H1 (cell line): ENCODE measurements around the gene WRAP73. TPM values are rescaled to one million over a fixed set of nuclear protein-coding genes. Genes with fewer than 3 reads are reported as not detected.

Experiments used
- CTCF ChIA-PET: fragments of 300-600 bp; sonication (Branson Sonifier 250); formaldehyde crosslinking; loops from one replicate; lab custom pipeline; 2021; ENCODE audit not compliant: partially characterized antibody; lab: Charles Lee
- POLR2A ChIA-PET: fragments of 300-600 bp; sonication (Branson Sonifier 250); formaldehyde crosslinking; loops from one replicate; lab custom pipeline; 2021; ENCODE audit warnings: inconsistent platforms; ENCODE audit not compliant: partially characterized antibody; lab: Charles Lee
- DNase-seq, 2 experiments: peaks; one replicate each; pipeline versions ENCODE4 v3.0.0 to v3.0.0-alpha.2; 2010 to 2022; ENCODE audit warnings: low spot score in 2 of 2, low read depth in 1 of 2, mixed read lengths in 1 of 2
- FAIRE-seq: peaks from 2 replicates; lab custom pipeline; 2011; peaks lifted over from hg19 to GRCh38; lab: Jason Lieb, UNC
- H2AFZ ChIP-seq: 2 replicates; pipeline ENCODE4 v1.8.1; 2012; ENCODE audit warnings: low read length, inconsistent platforms
- H2AK5ac ChIP-seq: 2 replicates; pipeline ENCODE4 v1.6.1; 2013; ENCODE audit warnings: low read depth, low read length
- H2BK120ac ChIP-seq: replicated peaks from 2 replicates; pipeline ENCODE3; 2013; ENCODE audit warnings: low read depth, low read length, inconsistent platforms
- H2BK12ac ChIP-seq: 2 replicates; pipeline ENCODE4 v1.6.1; 2013; ENCODE audit warnings: low read depth, low read length
- H2BK15ac ChIP-seq: 2 replicates; pipeline ENCODE4 v1.6.1; 2013; ENCODE audit warnings: low read length
- H2BK20ac ChIP-seq: 2 replicates; pipeline ENCODE4 v1.6.1; 2013; ENCODE audit warnings: low read length
- H2BK5ac ChIP-seq: 2 replicates; pipeline ENCODE4 v1.6.1; 2013; ENCODE audit warnings: low read depth, low read length
- H3K14ac ChIP-seq: 2 replicates; pipeline ENCODE4 v1.6.1; 2013; ENCODE audit warnings: inconsistent platforms; ENCODE audit not compliant: insufficient read length
- H3K18ac ChIP-seq: 2 replicates; pipeline ENCODE4 v1.6.1; 2013; ENCODE audit warnings: low read length; ENCODE audit errors: extremely low read depth
- H3K23ac ChIP-seq: 2 replicates; pipeline ENCODE4 v1.6.1; 2013; ENCODE audit warnings: inconsistent platforms; ENCODE audit not compliant: insufficient read length
- H3K23me2 ChIP-seq: 2 replicates; pipeline ENCODE4 v1.6.1; 2013; ENCODE audit warnings: low read depth, low read length
- H3K27ac ChIP-seq: 2 replicates; pipeline ENCODE4 v1.6.1; 2011; ENCODE audit warnings: low read depth, low read length, inconsistent platforms
- H3K27me3 ChIP-seq, 4 experiments: replicated peaks in 1 of 4; 1 replicate in 1 of 4; 2 replicates in 3 of 4; pipeline versions ENCODE4 v1.6.1 to v1.8.1; 2011 to 2013; ENCODE audit warnings: low read length in 3 of 4, mild to moderate bottlenecking in 3 of 4, inconsistent platforms in 2 of 4, mixed read lengths in 2 of 4, moderate library complexity in 1 of 4; ENCODE audit not compliant: control insufficient read depth in 3 of 4, insufficient read depth in 3 of 4; ENCODE audit errors: extremely low read depth in 1 of 4
- H3K36me3 ChIP-seq, 4 experiments: 2 replicates each; pipeline versions ENCODE4 v1.6.1 to v1.8.1; 2011 to 2013; ENCODE audit warnings: mild to moderate bottlenecking in 4 of 4, low read length in 3 of 4, moderate library complexity in 2 of 4, control low read depth in 1 of 4, inconsistent platforms in 1 of 4; ENCODE audit not compliant: insufficient read depth in 4 of 4, control insufficient read depth in 2 of 4
- H3K4ac ChIP-seq: replicated peaks from 2 replicates; pipeline ENCODE3; 2013; ENCODE audit warnings: low read length, low read depth, mixed read lengths, inconsistent platforms; ENCODE audit not compliant: insufficient read length
- H3K4me1 ChIP-seq, 4 experiments: replicated peaks in 1 of 4; 1 replicate in 1 of 4; 2 replicates in 3 of 4; pipeline versions ENCODE4 v1.6.1 to v1.8.1; 2011 to 2013; ENCODE audit warnings: low read length in 3 of 4, inconsistent platforms in 2 of 4, mixed read lengths in 1 of 4; ENCODE audit not compliant: insufficient read depth in 4 of 4, control insufficient read depth in 3 of 4
- H3K4me2 ChIP-seq, 2 experiments: 2 replicates each; pipeline versions ENCODE4 v1.6.1 to v1.8.1; 2011 to 2013; ENCODE audit warnings: low read depth in 2 of 2, low read length in 2 of 2, control low read depth in 1 of 2, inconsistent platforms in 1 of 2, mild to moderate bottlenecking in 1 of 2; ENCODE audit not compliant: insufficient read depth in 1 of 2
- H3K4me3 ChIP-seq, 4 experiments: fragments of 200-600, 300-600 bp in 1 of 4; sonication (generic), shearing (Covaris generic), sonication (Bioruptor Twin) in 1 of 4; 2 replicates each; pipeline versions ENCODE4 v1.5.1 to v1.8.1; 2011 to 2016; ENCODE audit warnings: low read length in 4 of 4, low read depth in 3 of 4, control low read depth in 2 of 4, inconsistent platforms in 2 of 4, mild to moderate bottlenecking in 2 of 4, mixed read lengths in 1 of 4, moderate library complexity in 1 of 4; ENCODE audit not compliant: insufficient read depth in 2 of 4; ENCODE audit errors: extremely low read depth in 1 of 4
- H3K56ac ChIP-seq: replicated peaks from 2 replicates; pipeline ENCODE3; 2013; ENCODE audit warnings: low read depth, mild to moderate bottlenecking, mixed read lengths, low read length, inconsistent platforms; ENCODE audit not compliant: insufficient read length
- H3K79me1 ChIP-seq: 2 replicates; pipeline ENCODE4 v1.6.1; 2013; ENCODE audit warnings: low read depth, low read length, control low read depth
- H3K79me2 ChIP-seq, 2 experiments: 2 replicates each; pipeline versions ENCODE4 v1.6.1 to v1.8.1; 2012 to 2013; ENCODE audit warnings: low read length in 2 of 2, mild to moderate bottlenecking in 2 of 2, inconsistent platforms in 1 of 2; ENCODE audit not compliant: insufficient read depth in 2 of 2, control insufficient read depth in 1 of 2
- H3K9ac ChIP-seq, 4 experiments: replicated peaks in 1 of 4; 1 replicate in 1 of 4; 2 replicates in 3 of 4; pipeline versions ENCODE4 v1.6.1 to v1.8.1; 2011 to 2013; ENCODE audit warnings: low read depth in 3 of 4, low read length in 3 of 4, control low read depth in 2 of 4, mild to moderate bottlenecking in 2 of 4, moderate library complexity in 2 of 4, inconsistent platforms in 1 of 4; ENCODE audit errors: extremely low read depth in 1 of 4
- H3K9me3 ChIP-seq, 2 experiments: 2 replicates each; pipeline versions ENCODE4 v1.6.1 to v1.8.1; 2012 to 2013; ENCODE audit warnings: mild to moderate bottlenecking in 2 of 2, moderate library complexity in 2 of 2, control low read depth in 1 of 2, inconsistent platforms in 1 of 2, low read depth in 1 of 2, low read length in 1 of 2, mixed read lengths in 1 of 2; ENCODE audit not compliant: insufficient read depth in 2 of 2
- H4K20me1 ChIP-seq, 2 experiments: replicated peaks in 1 of 2; 2 replicates each; pipeline versions ENCODE3 to v1.8.1; 2011 to 2013; ENCODE audit warnings: inconsistent platforms in 2 of 2, low read length in 2 of 2, mild to moderate bottlenecking in 1 of 2; ENCODE audit not compliant: insufficient read depth in 2 of 2, control insufficient read depth in 1 of 2
- H4K5ac ChIP-seq: 2 replicates; pipeline ENCODE4 v1.6.1; 2013; ENCODE audit warnings: low read length, low read depth, mixed read lengths, inconsistent platforms; ENCODE audit not compliant: insufficient read length
- H4K8ac ChIP-seq: 2 replicates; pipeline ENCODE4 v1.8.0; 2013; ENCODE audit warnings: mild to moderate bottlenecking, moderate library complexity, low read length, inconsistent platforms; ENCODE audit not compliant: insufficient read depth; ENCODE audit errors: extremely low read depth
- H4K91ac ChIP-seq: replicated peaks from 2 replicates; pipeline ENCODE3; 2013; ENCODE audit warnings: low read length, mixed read lengths, inconsistent platforms; ENCODE audit not compliant: insufficient read length
- GABPA ChIP-seq: IDR thresholded peaks from 2 replicates; pipeline ENCODE4 v1.6.1; 2011; ENCODE audit warnings: mild to moderate bottlenecking, low read length, moderate library complexity, borderline replicate concordance; ENCODE audit not compliant: insufficient read depth
- RFX5 ChIP-seq: IDR thresholded peaks from 2 replicates; pipeline ENCODE4 v1.6.1; 2011; ENCODE audit warnings: low read depth, low read length, improper control_type of control experiment, borderline replicate concordance
- WGBS, 2 experiments: shearing (Covaris generic) in 1 of 2; methylation state at CpG; one replicate each; pipeline versions ENCODE4 v1.1.6 to v1.1.7; 2013 to 2015; ENCODE audit warnings: low lambda C conversion rate in 2 of 2, mixed read lengths in 2 of 2, inconsistent platforms in 1 of 2, low coverage in 1 of 2, missing lambda C conversion rate in 1 of 2; ENCODE audit not compliant: insufficient replicate concordance in 2 of 2, insufficient coverage in 1 of 2, insufficient read length in 1 of 2; ENCODE audit errors: extremely low coverage in 1 of 2, missing lambda C conversion rate in 1 of 2; 5-methylcytosine and 5-hydroxymethylcytosine counted together
- polyA plus RNA-seq, 7 experiments: library from polyadenylated mRNA; depleted of rRNA in 3 of 7; stranded (reverse) in 5 of 7; unstranded in 2 of 7; fragments of >200 nt in 5 of 7; fragments of 200-250 nt in 2 of 7; gene quantifications; 1 replicate in 5 of 7; 2 replicates in 1 of 7; 4 replicates in 1 of 7; pipeline versions ENCODE4 v1.2.1 to v1.2.3, GENCODE V29; 2011 to 2013; ENCODE audit warnings: missing spikeins in 2 of 7, mixed read lengths in 2 of 7
- total RNA-seq: library from RNA; stranded (reverse); fragmentation: NEBNext Ultra II Directional; extraction: Animal tissue kit (Norgen Biotek cat#: 25700); gene quantifications from 2 replicates; pipeline ENCODE4 v1.2.1, GENCODE V29; 2021

Gene WRAP73
- total and polyA plus RNA-seq, 2 of the 8 experiments (the other 6 are each of a cell fraction or from before 2014, with no cell fraction given): 30.3 to 50.7 TPM

DNA sequence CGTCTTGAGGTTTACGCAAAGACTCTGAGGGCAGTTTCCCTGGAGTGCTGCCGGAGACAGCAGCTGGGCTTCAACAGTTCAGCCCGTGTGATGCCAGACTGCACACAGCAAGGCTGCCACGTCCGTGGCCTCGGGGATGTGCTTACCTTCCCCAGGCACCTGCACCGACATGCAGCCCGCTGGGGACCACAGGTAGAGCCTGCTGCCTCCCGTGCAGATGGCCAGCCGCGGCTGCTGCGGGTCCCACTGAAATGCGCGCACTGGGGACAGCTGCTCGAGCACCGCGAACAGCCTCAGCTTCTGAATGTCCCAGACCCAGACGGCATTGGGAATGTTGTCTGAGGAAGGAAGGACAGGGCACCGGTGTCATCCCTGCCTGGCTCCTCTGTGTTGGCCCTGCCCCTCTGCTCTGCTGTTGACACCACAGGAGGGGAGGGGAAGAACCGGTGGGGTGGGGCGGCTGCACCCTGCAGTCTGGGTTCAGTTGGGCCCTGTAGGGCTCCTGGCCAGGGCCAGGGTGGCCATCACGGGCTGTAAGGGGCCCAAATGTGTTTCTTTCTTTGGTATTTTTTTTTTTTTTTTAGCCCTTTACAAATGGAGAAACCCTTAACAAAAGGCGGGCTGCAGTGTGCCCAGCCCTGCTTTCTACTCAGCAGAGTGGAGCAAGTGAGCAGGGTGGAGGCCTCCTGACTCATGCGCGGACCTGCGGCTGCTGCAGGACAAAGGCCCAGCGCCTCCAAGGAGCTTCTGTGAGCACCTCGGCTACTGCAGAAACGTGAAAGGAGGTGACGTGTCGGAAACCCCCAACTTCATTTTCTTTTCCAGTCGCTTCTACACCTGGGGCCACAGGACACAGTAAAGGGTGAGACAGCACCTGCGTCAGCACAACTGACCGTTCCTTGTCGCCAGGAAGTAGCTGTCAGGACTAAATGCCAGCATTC, 18.3 kb downstream of the WRAP73 start:
- H3K18ac ChIP-seq: peak overlapping the region; percentile 19; the same call in 1 of the 2 replicates
- no peak overlapping the region for H2BK20ac ChIP-seq
- peak overlapping the region; percentile 68; the same call in 1 of the 2 replicates for H4K8ac ChIP-seq
- no peaks in the 10 kb centered on the region for H3K79me2 ChIP-seq
- ChIA-PET CTCF (interaction anchor here (0.8 to 4.8 kb wide), 12 partner anchors 10 to 199 kb away, joined by 3 to 22 read pairs (median 4); no protein-coding TSS in a partner anchor), POLR2A (interaction anchor here (0.9 to 1.1 kb wide), 2 partner anchors 17 to 132 kb away, joined by 3 to 4 read pairs; no protein-coding TSS in a partner anchor)
- H2AFZ ChIP-seq: no peak overlapping the region
- no peak overlapping the region for H3K56ac ChIP-seq
- no peaks in the 10 kb centered on the region for H3K79me1 ChIP-seq
- peaks cover 4 to 12% of the 10 kb centered on the region in 2 experiments for H4K20me1 ChIP-seq
- peaks cover 2 to 46% (median 15%) of the 10 kb centered on the region in 4 experiments for H3K36me3 ChIP-seq
- no peaks in the 10 kb centered on the region for H3K27me3 ChIP-seq
- TF ChIP-seq GABPA (0 out of 2 replicates have a peak, but pooled peaks have one; percentile 17), RFX5 (no peak)
- H3K23me2 ChIP-seq: no peaks in the 10 kb centered on the region
- H3K9me3 ChIP-seq: no peaks in the 10 kb centered on the region
- no peak overlapping the region for H2AK5ac ChIP-seq
- H3K9ac ChIP-seq: peak overlapping the region in 2 of 4 experiments; percentile 4 to 28; a peak in 3 of 7 replicates
- H2BK120ac ChIP-seq: no peak overlapping the region
- H3K4me3 ChIP-seq: no peak overlapping the region
- H3K4ac ChIP-seq: peak overlapping the region; percentile 23
- no peak overlapping the region; the same call in 1 of the 2 replicates for H2BK15ac ChIP-seq
- no peak overlapping the region for H3K23ac ChIP-seq
- no peak overlapping the region; the same call in 1 of the 2 replicates for H3K27ac ChIP-seq
- 0 out of 2 replicates have a peak overlapping the region, but pooled peaks have one; percentile 9 for H2BK12ac ChIP-seq
- WGBS, 2 experiments: 82% methylated on average over 34 of the region's 36 CpGs; no CpG with 5 or more reads in 1 of the 2 experiments
- no peak overlapping the region for H4K91ac ChIP-seq
- H3K14ac ChIP-seq: no peak overlapping the region
- peaks cover 0 to 10% (median 2%) of the 10 kb centered on the region in 4 experiments; a peak in 3 of 7 replicates for H3K4me1 ChIP-seq
- H4K5ac ChIP-seq: peak overlapping the region; percentile 10
- H2BK5ac ChIP-seq: peak overlapping the region; percentile 60
- peak overlapping the region in 1 of 2 experiments; percentile 38; a peak in 1 of 4 replicates for H3K4me2 ChIP-seq
- DNase-seq: no peak
- no peak for FAIRE-seq
